GF-D8 (cell line): ENCODE results near the gene PSMB9.

Experiments
- DNase-seq: peaks from one replicate; lab custom pipeline; 2025; lab: John Stamatoyannopoulos, UW

PSMB9 gene

DNA sequence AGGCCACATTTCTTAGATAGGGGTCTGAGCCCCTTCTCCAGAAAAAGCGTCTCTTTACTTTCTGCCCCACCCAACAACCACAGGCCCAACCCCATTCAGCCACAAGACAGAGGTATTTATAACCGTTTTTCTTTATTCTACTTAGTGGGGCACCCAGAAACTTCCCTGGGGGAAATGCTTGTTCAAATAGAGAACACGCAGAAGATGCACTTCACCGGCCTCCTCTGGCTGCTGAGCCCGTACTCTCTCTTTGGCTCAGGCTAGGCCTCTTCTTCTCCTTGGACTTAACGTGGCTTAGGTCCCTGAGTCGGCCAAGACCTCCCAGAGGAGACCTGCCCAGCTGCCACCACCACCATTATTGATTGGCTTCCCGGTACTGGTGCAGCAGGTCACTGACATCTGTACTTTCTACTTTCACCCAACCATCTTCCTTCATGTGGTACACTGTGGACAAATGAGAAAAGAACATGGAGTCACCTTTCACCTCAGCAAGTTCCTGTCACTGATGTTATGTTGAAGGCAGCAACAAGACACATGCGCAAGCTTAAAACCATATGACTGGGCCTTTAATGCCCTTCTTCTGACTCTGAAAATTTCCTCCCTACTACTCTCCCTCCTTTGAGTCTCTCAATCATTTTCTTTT, 13.3 kb upstream of the PSMB9 start:
- DNase-seq: no peak

DNA sequence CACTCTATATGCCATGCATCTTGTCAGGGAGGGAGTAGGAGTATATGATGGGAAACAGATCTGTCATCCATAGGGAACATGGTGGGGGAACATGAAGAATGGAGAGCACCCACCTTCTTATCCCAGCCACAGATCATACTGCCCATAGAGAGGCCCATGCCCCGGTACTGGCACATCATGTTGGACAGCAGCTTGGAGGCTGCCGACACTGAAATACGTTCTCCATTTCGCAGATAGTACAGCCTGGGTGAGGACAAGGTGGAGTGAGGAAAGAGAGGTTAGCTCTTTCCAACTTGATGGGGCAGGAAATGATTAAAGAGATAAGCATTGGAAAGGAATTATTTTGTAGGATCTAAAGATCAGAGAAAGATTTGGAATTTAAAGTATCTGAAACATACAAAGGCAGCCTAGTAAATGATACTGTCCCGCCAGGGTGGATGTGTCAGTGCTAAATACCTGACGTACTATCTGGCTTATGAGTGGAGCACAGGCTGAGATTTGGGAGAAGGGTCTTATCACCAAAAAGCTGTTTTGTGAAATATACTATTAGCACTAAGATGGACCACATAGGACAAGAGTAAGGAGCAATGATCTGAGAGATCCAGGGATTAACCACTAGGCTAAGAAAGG, 11.9 kb upstream of the PSMB9 start:
- DNase-seq: no peak

DNA sequence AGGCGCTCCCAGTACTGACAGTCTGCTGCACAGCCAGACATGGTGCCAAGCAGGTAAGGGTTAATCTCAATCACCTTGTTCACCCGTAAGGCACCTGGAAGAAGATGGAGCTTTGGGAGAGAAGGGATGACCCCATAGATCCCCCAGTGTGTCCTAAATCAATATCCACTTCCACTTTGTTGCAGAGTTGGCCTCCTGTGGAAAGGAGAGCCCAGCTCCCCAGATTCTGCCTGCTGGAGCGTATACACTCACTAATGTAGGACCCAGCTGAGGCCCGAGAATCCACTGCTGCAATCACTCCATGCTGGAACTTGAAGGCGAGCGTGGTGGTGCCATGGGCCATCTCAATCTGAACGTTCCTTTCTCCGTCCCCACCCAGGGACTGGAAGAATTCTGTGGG, 11.3 kb upstream of the PSMB9 start:
- DNase-seq: no peak

DNA sequence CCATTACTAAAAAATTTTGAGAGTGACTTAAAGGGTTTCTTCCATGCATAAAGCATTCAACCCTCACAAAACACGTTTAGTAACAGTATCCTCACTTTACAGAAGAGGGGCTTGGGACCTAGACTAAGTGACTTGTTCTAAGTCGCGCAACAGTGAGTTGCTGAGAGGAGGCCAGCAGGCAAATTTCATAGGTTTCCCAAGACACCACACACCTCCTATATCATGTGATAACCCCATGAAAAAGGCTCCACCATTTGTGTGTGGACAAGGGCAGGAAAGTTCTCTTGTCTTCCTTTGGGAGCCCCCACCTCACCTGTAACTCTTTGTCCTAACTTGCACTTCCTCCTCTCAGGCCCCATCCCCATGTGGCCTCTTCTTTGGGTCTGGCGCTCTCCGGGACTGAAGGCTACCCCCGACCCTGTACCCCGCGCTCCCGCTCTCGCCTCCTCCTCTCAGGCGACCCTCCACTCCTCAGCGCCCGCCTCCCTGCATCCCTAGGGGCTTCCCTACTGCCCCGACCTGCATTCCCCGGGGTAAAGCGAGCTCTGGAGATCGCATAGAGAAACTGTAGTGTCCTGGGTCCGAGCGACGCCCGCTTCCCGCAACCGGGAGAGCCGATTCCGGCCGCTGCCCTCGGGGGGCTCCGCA, 10.5 kb upstream of the PSMB9 start:
- no peak for DNase-seq

DNA sequence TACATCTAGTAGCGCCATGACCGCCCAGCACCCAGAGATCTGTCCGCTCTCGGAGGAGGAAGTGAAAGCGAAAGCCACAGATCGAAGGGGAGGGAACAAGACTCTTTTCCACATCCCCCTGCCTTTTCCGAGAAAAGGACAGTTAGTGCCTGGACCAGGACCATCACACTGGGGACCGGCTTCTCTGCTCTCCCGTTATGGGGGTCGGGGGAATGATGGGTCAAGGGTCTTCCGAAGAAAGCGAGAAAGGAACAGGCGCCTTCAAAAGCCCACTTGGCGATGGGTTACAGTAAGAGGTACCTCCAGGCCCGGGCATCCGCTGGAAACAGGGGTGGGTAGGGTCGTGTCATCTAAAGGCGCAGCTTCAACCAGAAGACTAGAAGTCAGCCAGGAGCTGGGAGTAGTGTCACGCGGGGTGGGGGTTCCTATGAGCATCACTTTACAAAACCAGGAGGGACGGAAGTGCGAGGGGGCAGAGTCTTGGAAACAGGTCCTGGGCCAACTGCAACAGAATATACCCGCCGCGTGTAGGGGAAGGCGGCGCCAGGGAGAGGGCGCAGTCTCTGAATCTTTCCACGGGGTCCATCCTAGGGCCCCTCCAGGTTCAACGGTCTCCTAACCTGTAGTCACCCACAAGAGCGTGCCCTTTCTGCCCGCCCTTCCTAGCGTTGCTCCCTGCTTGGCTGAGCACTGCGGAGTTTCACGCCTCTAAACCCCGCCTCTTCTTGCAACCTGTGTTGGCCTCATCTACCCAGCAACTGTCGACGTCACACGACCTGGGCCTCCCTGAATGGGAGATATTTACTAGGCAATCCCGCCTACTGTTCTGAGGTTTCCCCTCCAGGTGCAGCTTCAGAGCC, 9.8 kb upstream of the PSMB9 start, which contains the start of gene PSMB8:
TSS of gene PSMB8 (minus strand) at position 69 of the 860 bp plus-strand sequence. CDS start at position 18, 51 bp downstream.
- peak; percentile 91 for DNase-seq

DNA sequence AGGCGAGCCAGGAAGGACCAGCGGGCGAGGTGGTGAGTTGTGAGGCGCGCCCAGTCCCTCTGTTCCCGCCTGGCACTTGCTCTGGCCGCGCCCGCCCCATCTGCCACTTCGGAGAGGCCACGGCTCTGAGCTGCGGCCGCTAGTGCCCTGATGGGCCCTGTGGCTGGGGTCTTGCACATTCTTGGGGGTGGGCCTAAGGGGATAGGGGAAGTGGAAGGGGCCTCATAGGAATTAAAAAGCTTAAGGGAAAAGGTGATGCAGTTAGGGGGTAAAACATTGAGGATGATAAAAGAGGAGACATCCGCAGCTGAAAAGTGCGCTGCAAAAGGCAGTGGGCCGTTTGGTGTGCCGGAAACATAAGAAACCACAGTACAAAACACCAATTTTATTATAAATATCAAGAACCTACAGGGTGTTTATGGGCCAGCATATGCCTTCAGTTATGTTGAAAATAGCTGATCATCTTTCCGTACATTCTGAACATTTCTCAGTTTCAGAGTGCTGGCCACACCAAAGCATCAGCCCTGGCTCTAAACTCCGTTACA, 9.1 kb upstream of the PSMB9 start:
- no peak for DNase-seq

DNA sequence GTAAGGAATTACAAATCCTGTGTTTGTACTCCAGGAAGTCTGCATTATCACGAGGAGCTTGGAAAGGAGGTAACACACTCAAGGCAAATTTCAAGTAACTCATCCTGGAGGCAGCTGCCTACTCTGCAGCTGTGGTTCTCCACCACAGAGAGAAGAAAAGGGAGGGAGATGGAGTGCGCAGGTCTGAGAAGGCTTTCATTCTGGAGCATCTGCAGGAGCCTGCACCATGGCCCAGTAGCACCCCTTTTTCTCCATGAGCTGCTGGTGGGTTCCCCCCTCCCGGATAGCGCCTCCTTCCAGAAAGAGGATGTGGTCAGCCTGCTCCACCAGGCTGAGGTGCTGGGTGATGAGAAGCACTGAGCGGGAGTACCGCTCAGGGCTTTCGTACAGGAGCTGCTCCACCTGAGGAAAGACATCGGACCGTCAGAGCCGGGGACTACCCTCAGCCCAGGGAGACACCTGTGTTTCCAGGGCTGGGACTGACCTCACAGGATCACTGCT, 8.6 kb upstream of the PSMB9 start:
- DNase-seq: peak; percentile 51

DNA sequence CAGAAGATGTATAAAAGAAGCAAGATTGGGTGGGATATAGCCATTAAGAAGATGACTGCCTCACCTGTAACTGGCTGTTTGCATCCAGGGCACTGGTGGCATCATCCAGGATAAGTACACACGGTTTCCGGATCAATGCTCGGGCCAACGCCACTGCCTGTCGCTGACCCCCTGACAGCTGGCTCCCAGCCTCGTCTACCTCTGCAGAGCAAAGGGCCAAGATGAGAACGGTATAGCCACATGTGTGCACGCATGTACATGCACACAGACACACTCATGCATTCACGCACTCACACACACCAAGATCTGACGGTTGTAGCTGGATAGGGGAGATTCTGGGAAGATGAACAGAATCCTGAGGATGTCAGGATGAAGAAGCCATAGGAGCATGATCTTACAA, 7.0 kb upstream of the PSMB9 start:
- no peak for DNase-seq

DNA sequence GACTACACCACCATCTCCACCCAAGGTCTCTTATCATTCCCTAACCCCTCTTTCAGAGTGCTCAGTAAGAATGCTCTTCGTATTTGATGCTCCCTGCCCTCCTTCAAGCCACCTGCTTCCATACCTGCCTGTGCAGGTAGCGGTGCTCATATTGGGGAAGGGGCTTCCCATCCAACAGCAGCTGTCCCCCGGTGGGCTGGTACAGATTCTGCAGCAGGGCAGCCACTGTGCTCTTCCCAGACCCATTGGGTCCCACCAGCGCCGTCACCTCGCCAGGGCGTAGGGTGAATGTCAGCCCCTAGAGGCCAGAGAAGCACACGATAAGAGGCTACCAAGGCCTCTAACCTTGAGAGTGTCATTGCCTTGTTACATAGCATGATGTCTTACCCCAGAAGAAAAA, 6.2 kb upstream of the PSMB9 start:
- DNase-seq: no peak

DNA sequence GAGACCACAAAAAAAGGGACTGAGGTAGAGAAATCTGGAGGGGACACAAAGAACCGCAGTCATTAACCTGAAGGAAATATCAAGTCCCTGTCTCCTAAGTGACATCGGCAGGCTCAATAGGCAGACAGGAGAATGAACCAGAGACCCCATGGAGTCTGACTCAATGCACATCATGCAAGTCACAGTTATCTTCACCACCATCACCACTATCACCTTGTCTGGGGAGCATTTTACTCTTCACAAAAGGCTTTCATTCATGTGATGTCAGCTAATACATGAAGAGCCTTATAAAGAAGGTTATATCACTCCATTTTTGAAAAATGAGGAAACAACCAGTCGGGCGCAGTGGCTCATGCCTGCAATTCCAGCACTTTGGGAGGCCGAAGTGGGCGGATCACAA, 4.9 kb upstream of the PSMB9 start:
- no peak for DNase-seq

DNA sequence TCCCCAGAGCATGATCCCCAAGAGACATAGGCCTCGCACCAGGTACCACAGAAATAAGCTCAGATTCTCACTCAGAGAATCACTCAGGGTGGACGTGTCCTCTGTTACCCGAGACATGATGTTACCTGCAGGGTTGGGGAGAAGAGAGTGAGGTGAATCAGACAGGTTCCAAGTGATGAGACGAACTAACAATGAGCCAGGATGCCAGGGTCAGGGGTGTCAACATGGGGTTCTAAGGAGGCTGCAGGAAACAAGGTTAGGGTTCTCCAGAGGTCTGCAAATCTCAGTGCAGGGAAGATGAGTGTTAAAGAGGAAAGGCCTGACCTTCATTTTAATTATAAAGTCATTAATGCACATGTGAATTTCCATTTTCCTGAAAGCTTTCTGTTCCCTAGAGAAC, 3.0 kb upstream of the PSMB9 start:
- no peak for DNase-seq

DNA sequence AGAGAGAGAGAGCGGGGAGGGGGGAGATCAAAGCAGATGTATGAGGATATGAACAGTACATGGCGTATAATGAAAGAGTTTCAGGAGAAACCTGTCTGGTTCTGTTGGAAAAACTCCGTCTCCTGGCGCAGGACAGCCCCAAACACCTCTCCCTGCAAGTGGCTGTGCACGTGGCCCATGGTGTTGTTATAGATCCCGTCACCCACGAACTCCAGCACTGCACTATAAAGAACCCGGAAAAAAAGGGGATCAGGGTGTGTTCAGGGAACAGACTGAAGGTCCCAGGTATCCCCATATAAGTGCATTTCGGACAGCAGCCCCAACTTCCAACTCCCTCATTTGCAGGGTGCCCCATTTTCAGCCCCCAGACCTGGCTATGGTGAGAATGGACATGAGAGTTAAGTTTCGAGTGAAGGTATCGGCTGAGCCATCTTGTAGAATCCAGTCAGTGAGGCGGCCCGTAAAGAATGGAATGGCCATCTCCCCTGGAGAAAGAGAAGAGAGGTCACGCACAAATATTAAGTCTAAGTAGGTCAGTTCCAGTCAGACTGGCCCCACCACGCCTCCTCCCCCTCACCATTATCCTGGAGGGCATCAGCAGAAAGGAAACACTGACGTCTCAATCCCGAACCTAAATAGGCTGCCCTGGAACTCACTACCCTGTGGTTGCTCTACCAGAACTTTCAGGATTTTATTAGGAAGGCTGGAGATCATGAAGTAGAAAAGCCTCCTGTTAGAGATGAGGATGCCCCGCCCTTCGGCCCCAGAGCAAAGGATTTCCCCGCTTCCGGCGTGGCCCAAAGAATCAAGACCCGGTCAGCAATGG, 1.8 kb upstream of the PSMB9 start:
- no peak for DNase-seq

DNA sequence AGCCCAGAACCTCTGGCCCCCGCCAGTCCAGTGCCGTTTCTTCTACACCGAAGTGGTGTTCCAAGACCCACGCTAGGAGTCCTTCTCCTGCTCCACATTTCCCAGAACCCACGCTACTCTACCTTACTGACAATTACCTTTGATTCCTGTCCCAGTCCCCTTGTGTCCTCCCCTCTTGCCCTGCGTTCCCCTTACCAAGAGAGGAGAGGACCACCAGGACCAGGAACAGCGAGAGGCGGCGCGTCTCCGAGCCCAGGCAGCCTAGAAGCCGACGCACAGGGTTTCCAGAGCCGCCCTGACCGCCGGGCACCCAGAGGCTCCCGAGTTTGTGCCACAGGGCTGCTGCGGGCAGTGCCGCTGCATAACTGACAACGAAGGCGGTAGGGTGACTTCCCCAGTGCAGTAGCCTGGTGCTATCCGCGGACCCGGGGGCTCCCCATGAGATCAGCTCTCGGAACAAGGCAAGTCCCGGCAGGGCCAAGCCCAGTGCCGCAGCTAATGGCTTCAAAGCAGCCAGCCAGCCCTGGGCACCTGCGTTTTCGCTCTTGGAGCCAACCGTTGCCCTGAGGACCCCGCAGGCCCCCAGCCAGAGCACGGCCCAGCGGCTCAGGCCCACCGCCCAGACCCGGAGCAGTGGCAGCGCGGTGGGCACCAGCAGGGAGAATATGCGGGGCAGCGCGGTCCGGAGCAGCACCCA, 1.0 kb upstream of the PSMB9 start:
- DNase-seq: no peak

DNA sequence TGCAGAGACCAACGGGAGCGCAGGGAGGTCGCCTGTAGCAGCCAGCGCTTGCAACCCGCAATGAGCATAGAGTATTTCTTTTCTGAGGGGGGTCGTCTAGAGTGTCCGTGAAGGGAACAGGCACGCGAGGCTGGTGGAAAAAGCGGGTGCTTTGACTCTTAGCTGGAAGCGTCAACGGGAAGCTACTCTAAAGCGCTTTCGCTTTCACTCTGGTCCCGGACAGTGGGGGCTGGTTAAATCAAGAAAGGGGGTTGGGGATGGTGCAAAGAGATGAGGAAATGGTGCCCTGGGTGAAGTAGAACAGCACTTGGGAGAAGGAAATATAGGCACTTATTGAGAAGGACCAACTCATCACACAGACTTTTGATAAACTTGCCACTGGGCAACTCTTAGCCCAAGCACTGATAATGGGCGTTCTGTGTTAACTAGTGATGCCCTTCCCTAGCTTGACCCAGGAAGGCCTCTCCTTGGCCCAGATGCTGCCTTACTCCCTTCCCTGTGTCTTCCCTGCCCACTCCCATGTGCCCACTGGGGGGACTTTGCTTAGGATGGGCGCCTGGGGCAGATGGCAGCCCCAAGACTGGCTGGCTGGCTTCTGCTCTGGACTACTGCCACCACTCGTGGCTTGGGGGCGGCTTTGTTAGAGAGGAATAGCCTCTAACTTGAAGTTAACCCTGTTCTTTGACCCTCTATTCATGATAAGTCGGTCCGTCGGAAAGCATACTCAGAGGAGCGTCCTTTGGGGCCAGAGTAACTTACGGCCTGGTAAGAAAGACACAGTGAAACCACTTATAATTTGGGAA, 585 bp downstream of the PSMB9 start:
- no peak for DNase-seq

DNA sequence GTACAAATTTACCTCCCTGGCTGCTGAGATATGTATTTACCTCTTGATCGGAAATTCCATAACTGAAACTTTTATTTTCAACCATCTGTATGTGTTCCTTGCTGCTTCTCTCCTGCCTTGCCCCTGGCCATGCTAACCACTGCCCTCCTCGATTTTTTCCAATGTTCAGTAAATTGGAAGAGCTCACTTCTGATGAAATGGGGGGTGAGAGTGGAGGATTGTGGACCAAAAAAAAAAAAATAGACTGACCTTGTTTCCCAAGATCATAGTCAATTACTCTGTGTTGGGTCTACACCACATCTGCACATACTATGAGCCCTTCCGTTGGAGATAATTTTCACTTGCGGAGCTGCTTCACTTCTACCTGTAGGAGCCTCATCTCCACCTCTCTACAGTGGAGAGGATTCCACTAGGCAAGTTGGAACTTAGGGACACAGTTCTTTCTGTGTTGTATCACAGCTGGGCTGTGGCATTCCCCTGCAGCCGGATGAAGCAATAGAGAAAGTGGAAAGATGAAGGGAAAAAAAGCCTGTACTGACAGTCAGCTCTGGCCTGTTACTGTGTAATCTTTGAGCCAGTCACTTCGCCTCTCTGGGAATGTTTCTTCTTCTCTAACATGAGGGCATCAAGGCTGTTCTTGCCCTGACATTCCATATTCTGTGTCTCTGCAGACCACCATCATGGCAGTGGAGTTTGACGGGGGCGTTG, 1.6 kb downstream of the PSMB9 start:
- no peak for DNase-seq

DNA sequence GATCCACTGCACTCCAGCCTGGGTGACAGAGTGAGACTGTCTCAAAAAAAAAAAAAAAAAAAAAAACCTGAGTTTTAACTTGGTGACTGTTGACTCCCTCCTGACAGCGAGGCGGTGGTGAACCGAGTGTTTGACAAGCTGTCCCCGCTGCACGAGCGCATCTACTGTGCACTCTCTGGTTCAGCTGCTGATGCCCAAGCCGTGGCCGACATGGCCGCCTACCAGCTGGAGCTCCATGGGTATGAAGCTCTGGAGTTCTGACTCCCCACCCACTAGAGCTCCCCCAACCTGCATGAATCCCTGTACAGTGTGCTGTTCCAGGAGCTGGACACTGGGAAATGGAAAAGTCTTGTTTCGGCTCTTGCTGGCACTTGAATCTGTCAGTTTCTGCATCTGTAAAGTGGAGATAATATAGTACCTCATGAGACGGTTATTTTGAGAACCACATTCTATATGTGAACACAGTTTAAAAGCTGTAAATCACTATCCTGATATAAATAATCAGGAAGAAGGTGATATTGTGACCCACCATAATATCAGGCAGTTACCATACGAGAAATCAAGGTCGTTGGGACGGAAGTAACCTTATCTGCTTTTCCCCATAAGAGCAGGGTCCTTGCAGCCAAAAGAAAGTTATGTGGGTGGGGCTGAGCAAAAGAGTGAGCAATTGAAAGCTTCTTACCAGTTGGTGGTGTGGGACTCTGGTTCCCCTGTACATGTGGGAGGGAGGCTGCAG, 3.3 kb downstream of the PSMB9 start:
- no peak for DNase-seq

DNA sequence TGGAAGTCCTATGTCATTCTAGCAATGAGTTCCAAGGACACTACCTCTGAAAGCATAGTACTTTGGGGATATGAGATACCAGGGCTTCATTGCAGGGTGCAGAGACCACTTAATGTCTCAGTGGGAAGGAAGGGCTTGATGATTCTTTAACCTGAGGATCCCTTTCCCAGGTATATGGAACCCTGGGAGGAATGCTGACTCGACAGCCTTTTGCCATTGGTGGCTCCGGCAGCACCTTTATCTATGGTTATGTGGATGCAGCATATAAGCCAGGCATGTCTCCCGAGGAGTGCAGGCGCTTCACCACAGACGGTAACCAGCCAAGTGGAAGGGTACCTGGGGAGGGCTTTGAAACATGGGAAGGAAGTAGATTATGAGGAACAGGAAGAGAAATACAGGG, 4.2 kb downstream of the PSMB9 start:
- no peak for DNase-seq

DNA sequence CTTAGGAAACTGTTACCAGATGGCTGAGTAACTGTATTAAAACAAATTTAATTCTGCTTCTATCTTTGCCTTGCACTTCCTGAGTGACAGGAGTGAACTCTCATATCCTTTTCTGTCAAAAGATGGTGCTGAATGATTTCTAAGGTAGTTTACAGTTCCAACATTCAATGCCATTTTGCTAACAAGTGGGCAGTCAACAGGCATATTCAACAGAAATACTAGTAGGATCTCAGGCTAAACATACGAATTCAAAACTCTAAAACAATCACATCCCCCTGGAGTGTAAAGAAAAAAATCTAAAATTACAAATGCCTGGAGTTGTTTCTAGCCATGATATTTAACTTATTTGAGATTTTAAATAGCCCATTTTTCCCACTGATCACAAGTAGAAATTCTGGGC, 6.7 kb downstream of the PSMB9 start:
- DNase-seq: no peak
